Natural killer cell (primary cell): Measurements from ENCODE around the gene NRXN3. TPM values are rescaled to one million over a fixed set of nuclear protein-coding genes. Genes with fewer than 3 reads are reported as not detected.

ENCODE experiments used
- ATAC-seq, 3 donors: fragments of 150-1000 bp in 2 of 3; fragments of 200-7000 bp in 1 of 3; cut with Tn5 transposase; 1 replicate in 1 of 3; 2 replicates in 2 of 3; pipeline ENCODE4 v1.10.0; 2021; ENCODE audit warnings: mild to moderate bottlenecking in 2 of 3, moderate library complexity in 2 of 3
- DNase-seq, 2 donors: peaks; one replicate each; pipeline versions ENCODE4 v3.0.0 to v3.0.0-alpha.2; 2013 to 2021; ENCODE audit warnings: mixed read lengths in 1 of 2
- H3K27ac ChIP-seq: one replicate; pipeline ENCODE4 v1.5.1; 2013; ENCODE audit warnings: mild to moderate bottlenecking, low read length
- H3K27me3 ChIP-seq: one replicate; pipeline ENCODE4 v1.6.1; 2013; ENCODE audit warnings: low read length; ENCODE audit not compliant: control insufficient read depth, insufficient read depth
- H3K36me3 ChIP-seq: one replicate; pipeline ENCODE4 v1.6.1; 2013; ENCODE audit warnings: low read length; ENCODE audit not compliant: control insufficient read depth, insufficient read depth
- H3K4me1 ChIP-seq: one replicate; pipeline ENCODE4 v1.6.1; 2013; ENCODE audit warnings: low read length; ENCODE audit not compliant: control insufficient read depth, insufficient read depth
- H3K4me3 ChIP-seq: one replicate; pipeline ENCODE4 v1.5.1; 2013; ENCODE audit warnings: low read length
- H3K9me3 ChIP-seq: one replicate; pipeline ENCODE4 v1.6.1; 2013; ENCODE audit warnings: low read length; ENCODE audit not compliant: control insufficient read depth, insufficient read depth
- H3K27ac Mint-ChIP-seq, 2 donors: one replicate each; pipeline ENCODE4 v1.8.0; 2022; ENCODE audit warnings: mild to moderate bottlenecking in 2 of 2, mixed read lengths in 2 of 2, moderate library complexity in 1 of 2
- H3K27me3 Mint-ChIP-seq, 2 donors: one replicate each; pipeline ENCODE4 v1.8.0; 2022; ENCODE audit warnings: low read depth in 2 of 2, mixed read lengths in 2 of 2
- H3K36me3 Mint-ChIP-seq: one replicate; pipeline ENCODE4 v1.8.0; 2022; ENCODE audit warnings: mixed read lengths
- H3K4me1 Mint-ChIP-seq, 2 donors: one replicate each; pipeline ENCODE4 v1.8.0; 2022; ENCODE audit warnings: mixed read lengths in 2 of 2
- H3K4me3 Mint-ChIP-seq: one replicate; pipeline ENCODE4 v1.8.0; 2022; ENCODE audit warnings: mild to moderate bottlenecking, moderate library complexity, mixed read lengths
- H3K9me3 Mint-ChIP-seq, 2 donors: one replicate each; pipeline ENCODE4 v1.8.0; 2022; ENCODE audit warnings: mixed read lengths in 2 of 2
- WGBS: methylation state at CpG from one replicate; pipeline ENCODE4 v1.1.7; 2013; ENCODE audit warnings: missing lambda C conversion rate; ENCODE audit not compliant: insufficient coverage; 5-methylcytosine and 5-hydroxymethylcytosine counted together
- intact Hi-C: fragments of 100-400 bp; cut with micrococcal nuclease; formaldehyde crosslinking; loops from one replicate; pipeline ENCODE4 v1.14.2; 2022
- total RNA-seq, 4 donors: library from RNA; stranded (reverse); fragments of 120-200 nt in 1 of 4; gene quantifications; one replicate each; pipeline versions ENCODE4 v1.2.3 to v1.2.4, GENCODE V29; 2013 to 2022
- TF ChIP-seq, protein P1 (sequence below): fragments of 200-600 bp; IDR thresholded peaks from one replicate; pipeline ENCODE4 v1.8.0; 2022; ENCODE audit warnings: antibody characterized with exemption

The NRXN3 gene
- total RNA-seq, 3 donors from 2014 or later (not counting 1 experiment from before 2014, with no cell fraction given), result not detected

DNA sequence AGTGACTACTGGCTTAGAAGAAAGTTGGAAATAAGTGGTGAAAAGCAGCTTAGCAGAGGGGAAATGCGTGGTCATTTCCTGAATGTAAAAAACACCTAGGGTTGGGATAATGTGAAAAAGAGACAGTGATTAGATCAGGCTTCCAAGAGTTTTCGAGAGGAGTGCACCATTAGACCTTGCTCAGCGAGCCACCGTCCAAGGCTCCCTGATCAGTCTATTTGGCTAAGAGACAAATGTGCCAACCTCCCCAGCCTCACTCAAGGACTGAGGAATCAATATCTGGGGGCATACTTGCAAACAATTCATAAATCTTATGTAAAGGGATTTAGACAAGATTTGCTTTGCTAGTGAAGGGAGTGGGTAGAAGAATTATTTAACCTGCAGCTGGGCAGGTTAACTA is 594.5 kb downstream of the NRXN3 start:
- Mint-ChIP-seq H3K4me1 (no peaks in the 10 kb centered on the region), H3K9me3 (peaks cover 3% of the 10 kb centered on the region in 2 donors), H3K27ac (no peak overlapping the region), H3K27me3 (no peaks in the 10 kb centered on the region), H3K36me3 (no peaks in the 10 kb centered on the region), H3K4me3 (no peak overlapping the region)
- H3K36me3 ChIP-seq, result no peaks in the 10 kb centered on the region
- DNase-seq (no peak), ATAC-seq (no peak)
- no peaks in the 10 kb centered on the region for H3K27me3 ChIP-seq
- 63% methylated on average over 4 of the region's 4 CpGs for WGBS
- TF ChIP-seq, protein P1, sequence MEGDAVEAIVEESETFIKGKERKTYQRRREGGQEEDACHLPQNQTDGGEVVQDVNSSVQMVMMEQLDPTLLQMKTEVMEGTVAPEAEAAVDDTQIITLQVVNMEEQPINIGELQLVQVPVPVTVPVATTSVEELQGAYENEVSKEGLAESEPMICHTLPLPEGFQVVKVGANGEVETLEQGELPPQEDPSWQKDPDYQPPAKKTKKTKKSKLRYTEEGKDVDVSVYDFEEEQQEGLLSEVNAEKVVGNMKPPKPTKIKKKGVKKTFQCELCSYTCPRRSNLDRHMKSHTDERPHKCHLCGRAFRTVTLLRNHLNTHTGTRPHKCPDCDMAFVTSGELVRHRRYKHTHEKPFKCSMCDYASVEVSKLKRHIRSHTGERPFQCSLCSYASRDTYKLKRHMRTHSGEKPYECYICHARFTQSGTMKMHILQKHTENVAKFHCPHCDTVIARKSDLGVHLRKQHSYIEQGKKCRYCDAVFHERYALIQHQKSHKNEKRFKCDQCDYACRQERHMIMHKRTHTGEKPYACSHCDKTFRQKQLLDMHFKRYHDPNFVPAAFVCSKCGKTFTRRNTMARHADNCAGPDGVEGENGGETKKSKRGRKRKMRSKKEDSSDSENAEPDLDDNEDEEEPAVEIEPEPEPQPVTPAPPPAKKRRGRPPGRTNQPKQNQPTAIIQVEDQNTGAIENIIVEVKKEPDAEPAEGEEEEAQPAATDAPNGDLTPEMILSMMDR, result no peak
- no peaks in the 10 kb centered on the region for H3K9me3 ChIP-seq
- H3K27ac ChIP-seq, result no peak overlapping the region
- H3K4me3 ChIP-seq, result no peak overlapping the region
- H3K4me1 ChIP-seq, result no peaks in the 10 kb centered on the region
- intact Hi-C loops, result no loop called here

DNA sequence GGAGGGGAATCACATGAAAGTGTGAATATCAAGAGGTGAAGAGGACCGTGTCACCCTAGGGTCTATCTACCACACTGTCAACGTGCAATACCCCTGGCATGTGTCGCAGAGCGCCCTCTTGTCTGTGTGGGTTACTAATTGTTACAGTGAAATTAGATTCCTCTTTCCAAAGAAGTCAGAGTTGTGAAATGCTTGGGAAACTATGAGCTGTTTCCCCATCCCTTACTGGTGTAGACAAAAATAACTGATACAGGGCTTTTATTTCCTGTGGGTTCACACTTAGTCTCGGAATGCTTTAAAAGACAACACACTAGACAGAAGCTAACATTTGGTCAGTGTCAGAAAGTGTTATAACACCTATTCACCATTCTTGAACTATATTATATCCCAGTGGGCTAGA is 597.3 kb downstream of the NRXN3 start:
- H3K36me3 ChIP-seq, result no peaks in the 10 kb centered on the region
- no peaks in the 10 kb centered on the region for H3K4me1 ChIP-seq
- Mint-ChIP-seq H3K9me3 (peaks cover 3 to 4% of the 10 kb centered on the region in 2 donors), H3K4me1 (no peaks in the 10 kb centered on the region), H3K4me3 (no peak overlapping the region), H3K36me3 (no peaks in the 10 kb centered on the region), H3K27me3 (no peaks in the 10 kb centered on the region), H3K27ac (no peak overlapping the region)
- DNase-seq, result no peak
- no peak overlapping the region for H3K27ac ChIP-seq
- H3K4me3 ChIP-seq, result no peak overlapping the region
- 61% methylated on average over 4 of the region's 5 CpGs for WGBS
- H3K27me3 ChIP-seq, result no peaks in the 10 kb centered on the region
- H3K9me3 ChIP-seq, result no peaks in the 10 kb centered on the region
- intact Hi-C loops, result no loop called here
- no peak for ATAC-seq
- TF ChIP-seq, protein P1, result no peak

DNA sequence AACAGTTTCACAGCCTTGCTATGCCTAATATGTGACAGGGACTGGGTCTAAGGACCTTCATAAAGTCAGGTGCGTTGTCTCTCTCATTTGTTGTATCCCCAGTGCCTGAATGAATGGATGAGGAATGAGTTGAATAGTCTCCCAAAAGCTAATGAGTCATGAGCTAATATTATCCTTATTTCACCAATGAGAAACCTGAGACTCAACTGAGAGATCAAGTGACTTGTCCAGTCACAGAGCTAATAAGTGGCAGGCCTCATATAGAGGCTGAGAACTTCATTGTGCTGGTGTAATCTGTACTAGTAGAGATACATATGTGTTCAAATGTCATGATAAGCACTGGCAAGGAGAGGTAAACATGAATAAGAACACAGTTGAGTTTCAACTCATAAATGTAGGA is 612.4 kb downstream of the NRXN3 start:
- 92% methylated on average over 1 of the region's 1 CpG for WGBS

DNA sequence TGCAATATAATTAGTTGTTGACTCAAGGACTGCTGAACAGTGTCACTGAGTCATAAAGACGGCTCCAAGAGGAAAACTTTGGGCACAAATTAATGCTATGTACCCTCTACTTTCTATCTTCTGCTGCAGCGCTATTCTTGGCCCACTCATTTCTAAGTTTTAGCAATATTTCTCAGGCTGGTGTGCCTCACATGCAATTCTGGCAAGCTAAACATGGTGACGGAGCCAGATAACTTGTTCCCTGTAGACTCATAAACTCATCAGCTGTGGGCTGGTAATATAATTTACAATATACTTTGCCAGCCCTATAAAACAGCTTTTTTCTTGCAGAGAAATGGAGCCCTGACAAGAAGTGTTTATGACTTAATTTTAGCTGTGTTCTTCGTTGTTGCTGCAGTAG is 615.1 kb downstream of the NRXN3 start:
- H3K9me3 ChIP-seq, result no peaks in the 10 kb centered on the region
- no peaks in the 10 kb centered on the region for H3K27me3 ChIP-seq
- H3K36me3 ChIP-seq, result no peaks in the 10 kb centered on the region
- Mint-ChIP-seq H3K9me3 (peaks cover 13 to 14% of the 10 kb centered on the region in 2 donors), H3K4me1 (no peaks in the 10 kb centered on the region), H3K4me3 (no peak overlapping the region), H3K36me3 (no peaks in the 10 kb centered on the region), H3K27me3 (no peaks in the 10 kb centered on the region), H3K27ac (no peak overlapping the region)
- TF ChIP-seq, protein P1, result no peak
- no peak overlapping the region for H3K27ac ChIP-seq
- H3K4me1 ChIP-seq, result no peaks in the 10 kb centered on the region
- 87% methylated on average over 4 of the region's 4 CpGs for WGBS
- DNase-seq (no peak), ATAC-seq (no peak)
- no peak overlapping the region for H3K4me3 ChIP-seq
- intact Hi-C loops, result no loop called here

More for the DNA sequence above, 612.4 kb downstream of the NRXN3 start:
- Mint-ChIP-seq H3K27ac (no peak overlapping the region), H3K4me3 (no peak overlapping the region), H3K27me3 (no peaks in the 10 kb centered on the region), H3K9me3 (peaks cover 16 to 17% of the 10 kb centered on the region in 2 donors), H3K36me3 (no peaks in the 10 kb centered on the region), H3K4me1 (no peaks in the 10 kb centered on the region)
- Histone ChIP-seq H3K27me3 (no peaks in the 10 kb centered on the region), H3K4me1 (no peaks in the 10 kb centered on the region), H3K27ac (no peak overlapping the region), H3K9me3 (no peaks in the 10 kb centered on the region), H3K36me3 (no peaks in the 10 kb centered on the region), H3K4me3 (no peak overlapping the region)
- intact Hi-C loops, result no loop called here
- ATAC-seq (no peak), DNase-seq (no peak)
- TF ChIP-seq, protein P1, result no peak
